SK-N-SH (cell line): Measurements from ENCODE around the gene CD244. TPM values are rescaled to one million over a fixed set of nuclear protein-coding genes. Genes with fewer than 3 reads are reported as not detected.

Experiments
- CTCF ChIA-PET: fragments of 300-600, 350-600 bp; formaldehyde crosslinking; extraction: SDS; loops from one replicate; lab custom pipeline; 2021; lab: Yijun Ruan, JAX
- POLR2A ChIA-PET: fragments of 350-600 bp; sonication (Branson Sonifier 250); formaldehyde crosslinking; extraction: SDS; loops from one replicate; lab custom pipeline; 2020; ENCODE audit warnings: antibody characterized with exemption, inconsistent platforms; lab: Yijun Ruan, JAX
- DNase-seq: peaks from one replicate; pipeline ENCODE4 v3.0.0; 2012
- H2AFZ ChIP-seq: fragments of 200-600 bp; sonication (generic); 2 replicates; pipeline ENCODE4 v1.8.1; 2016; ENCODE audit warnings: antibody characterized with exemption, mild to moderate bottlenecking, low read depth
- H3F3A ChIP-seq: fragments of 200-600 bp; sonication (generic); replicated peaks from 2 replicates; pipeline ENCODE3; 2016; ENCODE audit warnings: antibody characterized with exemption, mild to moderate bottlenecking; ENCODE audit not compliant: insufficient read depth
- H3K27ac ChIP-seq, 2 experiments: fragments of 200-500 bp in 1 of 2; fragments of 200-600 bp in 1 of 2; sonication (Bioruptor generic) in 1 of 2; sonication (generic), shearing (Covaris generic) in 1 of 2; 2 replicates each; pipeline versions ENCODE4 v1.5.1 to v1.6.1; 2014 to 2016; ENCODE audit warnings: low read depth in 2 of 2, inconsistent platforms in 1 of 2, low read length in 1 of 2, mild to moderate bottlenecking in 1 of 2, mixed read lengths in 1 of 2
- H3K27me3 ChIP-seq: fragments of 200-600 bp; sonication (generic), shearing (Covaris generic); 2 replicates; pipeline ENCODE4 v1.6.1; 2016; ENCODE audit warnings: mixed run types; ENCODE audit not compliant: insufficient read depth
- H3K36me3 ChIP-seq, 2 experiments: fragments of 200-500 bp in 1 of 2; fragments of 200-600 bp in 1 of 2; sonication (Bioruptor generic) in 1 of 2; sonication (generic) in 1 of 2; replicated peaks in 1 of 2; 2 replicates each; pipeline versions ENCODE3 to v1.5.1; 2014 to 2016; ENCODE audit warnings: low read length in 1 of 2, mild to moderate bottlenecking in 1 of 2; ENCODE audit not compliant: insufficient read depth in 2 of 2, control insufficient read depth in 1 of 2
- H3K4me1 ChIP-seq, 2 experiments: fragments of 200-500 bp in 1 of 2; fragments of 200-600 bp in 1 of 2; sonication (Bioruptor generic) in 1 of 2; sonication (generic), shearing (Covaris generic) in 1 of 2; 2 replicates each; pipeline versions ENCODE4 v1.5.1 to v1.6.1; 2014 to 2016; ENCODE audit warnings: low read depth in 1 of 2, low read length in 1 of 2, mixed run types in 1 of 2; ENCODE audit not compliant: insufficient read depth in 2 of 2, control insufficient read depth in 1 of 2
- H3K4me2 ChIP-seq: fragments of 200-600 bp; sonication (generic), shearing (Covaris generic); 2 replicates; pipeline ENCODE4 v1.6.1; 2017; ENCODE audit warnings: mixed run types
- H3K4me3 ChIP-seq, 2 experiments: fragments of 200-500 bp in 1 of 2; fragments of 200-600 bp in 1 of 2; sonication (Bioruptor generic) in 1 of 2; sonication (generic), shearing (Covaris generic) in 1 of 2; 2 replicates each; pipeline versions ENCODE4 v1.5.1 to v1.8.1; 2014 to 2016; ENCODE audit warnings: low read depth in 2 of 2, inconsistent platforms in 1 of 2, low read length in 1 of 2, mild to moderate bottlenecking in 1 of 2, mixed read lengths in 1 of 2, moderate library complexity in 1 of 2
- H3K79me2 ChIP-seq: fragments of 200-600 bp; sonication (generic); 2 replicates; pipeline ENCODE4 v1.8.1; 2017; ENCODE audit warnings: mild to moderate bottlenecking; ENCODE audit not compliant: insufficient read depth
- H3K9ac ChIP-seq: fragments of 200-600 bp; sonication (generic); 2 replicates; pipeline ENCODE4 v1.6.1; 2017; ENCODE audit warnings: mixed run types
- H3K9me2 ChIP-seq: fragments of 200-600 bp; sonication (generic); 2 replicates; pipeline ENCODE4 v1.6.1; 2017; ENCODE audit warnings: mixed run types
- H3K9me3 ChIP-seq: fragments of 200-600 bp; sonication (generic); 2 replicates; pipeline ENCODE4 v1.6.1; 2017; ENCODE audit warnings: mixed run types, mild to moderate bottlenecking, moderate library complexity
- H4K20me1 ChIP-seq: fragments of 200-600 bp; sonication (generic); 2 replicates; pipeline ENCODE4 v1.6.1; 2017; ENCODE audit warnings: mild to moderate bottlenecking, mixed run types; ENCODE audit not compliant: insufficient read depth
- CHD2 ChIP-seq: fragments of 150-350 bp; IDR thresholded peaks from 2 replicates; pipeline ENCODE4 v1.6.1; 2018; ENCODE audit warnings: low read length; ENCODE audit not compliant: partially characterized antibody
- CTCF ChIP-seq: fragments of 200-600 bp; sonication (generic); IDR thresholded peaks from 2 replicates; pipeline ENCODE4 v1.6.1; 2017; ENCODE audit warnings: antibody characterized with exemption, mild to moderate bottlenecking, moderate library complexity
- EZH2phosphoT487 ChIP-seq: fragments of 200-600 bp; sonication (generic); IDR thresholded peaks from 2 replicates; pipeline ENCODE4 v1.6.1; 2017; ENCODE audit warnings: low read depth, mixed run types, mild to moderate bottlenecking, antibody characterized with exemption, moderate library complexity, borderline replicate concordance
- FOXJ3 ChIP-seq: sonication (generic); formaldehyde crosslinking; IDR thresholded peaks from 2 replicates; pipeline ENCODE4 v1.5.1; 2020; ENCODE audit warnings: mild to moderate bottlenecking, missing genetic modification reagents
- GATA2 ChIP-seq: sonication (generic); formaldehyde crosslinking; IDR thresholded peaks from 2 replicates; pipeline ENCODE4 v1.5.0; 2020; ENCODE audit warnings: mild to moderate bottlenecking, missing genetic modification reagents
- JUND ChIP-seq: IDR thresholded peaks from 2 replicates; pipeline ENCODE4 v1.4.0; 2012
- MAX ChIP-seq: IDR thresholded peaks from 2 replicates; pipeline ENCODE4 v1.4.0; 2012; ENCODE audit warnings: low read depth
- MEF2A ChIP-seq: IDR thresholded peaks from 2 replicates; pipeline ENCODE4 v1.4.0; 2012; ENCODE audit warnings: low read depth, borderline replicate concordance
- NRF1 ChIP-seq: IDR thresholded peaks from 2 replicates; pipeline ENCODE4 v1.6.1; 2012; ENCODE audit warnings: low read depth, mild to moderate bottlenecking, low read length
- PBX3 ChIP-seq: IDR thresholded peaks from 2 replicates; pipeline ENCODE4; 2012
- RAD21 ChIP-seq: IDR thresholded peaks from 2 replicates; pipeline ENCODE4 v1.6.1; 2012; ENCODE audit warnings: mild to moderate bottlenecking, low read length
- RCOR1 ChIP-seq: fragments of 150-350 bp; IDR thresholded peaks from 2 replicates; pipeline ENCODE4 v1.6.1; 2017; ENCODE audit warnings: antibody characterized with exemption, low read length
- REST ChIP-seq: IDR thresholded peaks from 2 replicates; pipeline ENCODE4 v1.6.1; 2012; ENCODE audit warnings: mild to moderate bottlenecking, low read depth, low read length, moderate library complexity
- RXRA ChIP-seq: IDR thresholded peaks from 2 replicates; pipeline ENCODE4 v1.4.0; 2012; ENCODE audit warnings: low read depth, mild to moderate bottlenecking, borderline replicate concordance
- TCF12 ChIP-seq: IDR thresholded peaks from 2 replicates; pipeline ENCODE4 v1.4.0; 2012
- TEAD4 ChIP-seq: IDR thresholded peaks from 2 replicates; pipeline ENCODE4 v1.4.0; 2012; ENCODE audit warnings: mild to moderate bottlenecking, borderline replicate concordance; ENCODE audit not compliant: insufficient read depth
- YY1 ChIP-seq: IDR thresholded peaks from 2 replicates; pipeline ENCODE4 v1.4.0; 2012; ENCODE audit warnings: low read depth, mild to moderate bottlenecking
- ZBTB33 ChIP-seq: IDR thresholded peaks from 2 replicates; pipeline ENCODE4 v1.4.0; 2012; ENCODE audit warnings: low read depth, borderline replicate concordance
- WGBS: methylation state at CpG from one replicate; pipeline ENCODE4 v1.1.6; 2017; ENCODE audit warnings: low lambda C conversion rate; 5-methylcytosine and 5-hydroxymethylcytosine counted together
- polyA plus RNA-seq, 3 experiments: library from polyadenylated mRNA; depleted of rRNA; stranded (reverse); fragments of >200 nt; gene quantifications; 2 replicates each; pipeline ENCODE4 v1.2.3, GENCODE V29; 2012

The CD244 gene
- polyA plus RNA-seq, 1 of the 3 experiments (the other 2 are of a cell fraction), result not detected

GRCh38 chr1:160838888-160839287, 23.8 kb downstream of the CD244 start (continued):
- TF ChIP-seq REST, result no peak
- no peak for TF ChIP-seq YY1
- TF ChIP-seq PBX3, result no peak
- no peak for TF ChIP-seq TCF12
- TF ChIP-seq MEF2A, result no peak

GRCh38 chr1:160837558-160838205, 25.0 kb downstream of the CD244 start:
- Histone ChIP-seq H3K4me2 (no peak overlapping the region), H4K20me1 (no peaks in the 10 kb centered on the region), H3K4me1 (no peaks in the 10 kb centered on the region), H3K9me3 (no peaks in the 10 kb centered on the region), H2AFZ (no peak overlapping the region), H3K4me3 (no peak overlapping the region), H3F3A (no peaks in the 10 kb centered on the region), H3K9ac (no peak overlapping the region), H3K27me3 (peaks cover 34% of the 10 kb centered on the region; the same call in 1 of the 2 replicates), H3K79me2 (no peaks in the 10 kb centered on the region), H3K36me3 (no peaks in the 10 kb centered on the region), H3K9me2 (no peaks in the 10 kb centered on the region), H3K27ac (no peak overlapping the region)
- TF ChIP-seq TEAD4 (no peak), CHD2 (no peak), CTCF (no peak), RCOR1 (no peak), JUND (no peak), GATA2 (CRISPR knock-in tag) (no peak), EZH2phosphoT487 (no peak), RXRA (no peak), NRF1 (no peak), MAX (no peak), FOXJ3 (CRISPR knock-in tag) (no peak), ZBTB33 (no peak), RAD21 (no peak)
- 54% methylated on average over 6 of the region's 9 CpGs for WGBS
- peak; percentile 15 for DNase-seq
- ChIA-PET CTCF (interaction anchor here (0.7 kb wide), 1 partner anchor 259 kb away, joined by 3 read pairs; no protein-coding TSS in a partner anchor), POLR2A (no interaction called here)
